Measurements from ENCODE around the gene ZNF648. TPM values are rescaled to one million over a fixed set of nuclear protein-coding genes. Genes with fewer than 3 reads are reported as not detected.
"Not testable (repeated sequence)": the region's sequence is repeated elsewhere in the genome, so short reads cannot be mapped to it uniquely, and the experiment has no call there.

ZNF648 gene
- total and polyA plus RNA-seq, 2 of the 4 experiments (the other 2 are of a cell fraction) = not detected

DNA sequence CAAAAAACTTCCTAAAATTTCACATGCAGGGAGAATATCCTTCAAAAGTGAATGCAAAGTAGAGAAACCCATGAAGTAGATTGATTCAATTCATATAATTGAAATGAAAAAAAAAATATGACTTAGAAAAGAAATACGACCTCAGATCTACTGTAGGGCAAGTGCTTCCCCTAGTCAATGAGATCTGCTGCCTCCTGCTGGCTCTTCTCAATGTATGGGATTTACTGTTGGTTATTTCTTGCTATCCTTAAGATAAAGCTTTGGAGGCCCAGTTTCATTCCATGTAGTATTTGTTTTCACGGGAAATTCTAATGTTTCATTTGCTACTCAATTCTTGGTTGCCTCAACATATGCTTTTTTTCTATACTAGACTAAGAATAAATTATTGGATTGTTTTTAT lies 46.2 kb downstream of the ZNF648 start:
- CTCF ChIA-PET = no interaction called here

DNA sequence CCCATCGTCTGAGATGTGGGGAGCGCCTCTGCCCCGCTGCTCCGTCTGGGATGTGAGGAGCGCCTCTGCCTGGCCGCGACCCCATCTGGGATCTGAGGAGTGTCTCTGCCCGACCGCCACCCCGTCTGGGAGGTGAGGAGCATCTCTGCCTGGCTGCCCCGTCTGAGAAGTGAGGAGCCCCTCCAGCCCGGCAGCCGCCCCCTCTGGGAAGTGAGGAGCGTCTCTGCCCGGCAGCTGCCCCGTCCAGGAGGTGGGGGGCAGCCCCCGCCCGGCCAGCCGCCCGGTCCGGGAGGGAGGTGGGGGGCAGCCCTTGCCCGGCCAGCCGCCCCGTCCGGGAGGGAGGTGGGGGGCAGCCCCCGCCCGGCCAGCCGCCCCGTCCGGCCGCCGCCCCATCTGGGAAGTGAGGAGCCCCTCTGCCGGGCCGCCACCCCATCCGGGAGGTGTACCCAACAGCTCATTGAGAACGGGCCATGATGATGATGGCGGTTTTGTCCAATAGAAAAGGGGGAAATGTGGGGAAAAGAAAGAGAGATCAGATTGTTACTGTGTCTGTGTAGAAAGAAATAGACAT lies 50.6 kb downstream of the ZNF648 start:
- H3K4me1 ChIP-seq (ENCODE audit: control insufficient read depth, insufficient read depth, low read length); H3K4me2 ChIP-seq (ENCODE audit: low read depth, low read length); H2BK5ac ChIP-seq (ENCODE audit: low read depth, low read length, poor library complexity, severe bottlenecking); H3K9ac ChIP-seq (ENCODE audit: low read depth, low read length); intact Hi-C loops (cut with micrococcal nuclease); H3K4me3 ChIP-seq (ENCODE audit: insufficient read depth, low read depth, low read length); H2BK15ac ChIP-seq (ENCODE audit: low read depth, low read length); H2AFZ ChIP-seq (replicated peaks; ENCODE audit: low read length, poor library complexity); H2BK120ac ChIP-seq (ENCODE audit: low read depth, low read length); H3K79me1 ChIP-seq (ENCODE audit: low read depth in 1 of 2, low read length in 2 of 2); POLR2A ChIA-PET (ENCODE audit: unreplicated experiment); BruUV-seq (replicated peaks); H3K9me3 ChIP-seq (ENCODE audit: control insufficient read depth, insufficient read depth, low read length); dilution Hi-C loops (cut with HindIII; ENCODE audit: low sequenced_read_pairs, unreplicated experiment); H3K9me1 ChIP-seq (ENCODE audit: insufficient read depth, low read length); H3K14ac ChIP-seq (replicated peaks; ENCODE audit: low read depth, low read length); H2AK5ac ChIP-seq (ENCODE audit: low read depth, low read length); H4K91ac ChIP-seq (ENCODE audit: insufficient read depth, low read depth, low read length); in situ Hi-C loops (cut with MboI; ENCODE audit: low sequenced_read_pairs); H3K27me3 ChIP-seq (ENCODE audit: control insufficient read depth, insufficient read depth, low read length); H3K4ac ChIP-seq (ENCODE audit: low read depth, low read length); H3K23ac ChIP-seq (ENCODE audit: low read depth, low read length); H3K56ac ChIP-seq (ENCODE audit: extremely low read depth, insufficient read depth, low read length); H4K5ac ChIP-seq (ENCODE audit: low read depth, low read length); H3K18ac ChIP-seq (ENCODE audit: low read depth, low read length); DNase-seq; H2BK20ac ChIP-seq (ENCODE audit: low read depth, low read length); ATAC-seq (ENCODE audit: low read depth); H3K27ac ChIP-seq (ENCODE audit: insufficient read depth, low read length); CTCF ChIA-PET; H2AK9ac ChIP-seq (replicated peaks; ENCODE audit: low read depth, low read length, poor library complexity); H4K20me1 ChIP-seq (ENCODE audit: insufficient read depth, low read length); H4K8ac ChIP-seq (ENCODE audit: low read depth in 2 of 2, low read length in 2 of 2); H3K36me3 ChIP-seq (ENCODE audit: control insufficient read depth, insufficient read depth, low read length): not testable (repeated sequence)
- 94% methylated on average over 7 of the region's 37 CpGs; no CpG with 5 or more reads in 1 of the 2 experiments for WGBS, 2 experiments (ENCODE audit: extremely low coverage in 2 of 2, insufficient read length in 1 of 2)

More for the DNA sequence above, 46.2 kb downstream of the ZNF648 start:
- Histone ChIP-seq H3K23ac (ENCODE audit: low read depth, low read length) (no peak overlapping the region), H2BK15ac (ENCODE audit: low read depth, low read length) (no peak overlapping the region), H3K4me3 (ENCODE audit: insufficient read depth, low read depth, low read length) (no peak overlapping the region), H2AFZ (replicated peaks; ENCODE audit: low read length, poor library complexity) (no peak overlapping the region), H3K4me1 (ENCODE audit: control insufficient read depth, insufficient read depth, low read length) (no peaks in the 10 kb centered on the region), H4K8ac (ENCODE audit: low read depth in 2 of 2, low read length in 2 of 2) (no peak overlapping the region), H3K9me1 (ENCODE audit: insufficient read depth, low read length) (no peaks in the 10 kb centered on the region), H3K27me3 (ENCODE audit: control insufficient read depth, insufficient read depth, low read length) (no peaks in the 10 kb centered on the region), H3K14ac (replicated peaks; ENCODE audit: low read depth, low read length) (no peak overlapping the region), H3K4me2 (ENCODE audit: low read depth, low read length) (no peak overlapping the region), H3K9me3 (ENCODE audit: control insufficient read depth, insufficient read depth, low read length) (peaks cover 3% of the 10 kb centered on the region; the same call in 1 of the 2 replicates), H3K56ac (ENCODE audit: extremely low read depth, insufficient read depth, low read length) (no peak overlapping the region), H4K20me1 (ENCODE audit: insufficient read depth, low read length) (no peaks in the 10 kb centered on the region), H4K91ac (ENCODE audit: insufficient read depth, low read depth, low read length) (no peak overlapping the region), H3K9ac (ENCODE audit: low read depth, low read length) (no peak overlapping the region), H3K18ac (ENCODE audit: low read depth, low read length) (no peak overlapping the region), H2BK120ac (ENCODE audit: low read depth, low read length) (no peak overlapping the region), H2AK5ac (ENCODE audit: low read depth, low read length) (no peak overlapping the region), H3K27ac (ENCODE audit: insufficient read depth, low read length) (no peak overlapping the region), H2AK9ac (replicated peaks; ENCODE audit: low read depth, low read length, poor library complexity) (no peak overlapping the region), H2BK5ac (ENCODE audit: low read depth, low read length, poor library complexity, severe bottlenecking) (no peak overlapping the region), H3K36me3 (ENCODE audit: control insufficient read depth, insufficient read depth, low read length) (no peaks in the 10 kb centered on the region), H2BK20ac (ENCODE audit: low read depth, low read length) (no peak overlapping the region), H4K5ac (ENCODE audit: low read depth, low read length) (no peak overlapping the region), H3K4ac (ENCODE audit: low read depth, low read length) (no peak overlapping the region), H3K79me1 (ENCODE audit: low read depth in 1 of 2, low read length in 2 of 2) (no peaks in the 10 kb centered on the region)
- POLR2A ChIA-PET (ENCODE audit: unreplicated experiment) = no interaction called here
- no peak for DNase-seq
- no peak for ATAC-seq (ENCODE audit: low read depth)
- dilution Hi-C loops (cut with HindIII; ENCODE audit: low sequenced_read_pairs, unreplicated experiment) = no loop called here
- WGBS, 2 experiments (ENCODE audit: extremely low coverage in 2 of 2, insufficient read length in 1 of 2) = no CpG with 5 or more reads among the region's 2 CpGs
- intact Hi-C loops (cut with micrococcal nuclease) = no loop called here
- no peak for TF ChIP-seq MAZ (IDR thresholded peaks at IDR 0.05; ENCODE audit: borderline replicate concordance, low read depth, low read length)
- TF ChIP-seq, protein P1, sequence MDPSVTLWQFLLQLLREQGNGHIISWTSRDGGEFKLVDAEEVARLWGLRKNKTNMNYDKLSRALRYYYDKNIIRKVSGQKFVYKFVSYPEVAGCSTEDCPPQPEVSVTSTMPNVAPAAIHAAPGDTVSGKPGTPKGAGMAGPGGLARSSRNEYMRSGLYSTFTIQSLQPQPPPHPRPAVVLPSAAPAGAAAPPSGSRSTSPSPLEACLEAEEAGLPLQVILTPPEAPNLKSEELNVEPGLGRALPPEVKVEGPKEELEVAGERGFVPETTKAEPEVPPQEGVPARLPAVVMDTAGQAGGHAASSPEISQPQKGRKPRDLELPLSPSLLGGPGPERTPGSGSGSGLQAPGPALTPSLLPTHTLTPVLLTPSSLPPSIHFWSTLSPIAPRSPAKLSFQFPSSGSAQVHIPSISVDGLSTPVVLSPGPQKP (IDR thresholded peaks at IDR 0.05; ENCODE audit: borderline replicate concordance, low read depth, low read length) = no peak
- TF ChIP-seq, protein P2, sequence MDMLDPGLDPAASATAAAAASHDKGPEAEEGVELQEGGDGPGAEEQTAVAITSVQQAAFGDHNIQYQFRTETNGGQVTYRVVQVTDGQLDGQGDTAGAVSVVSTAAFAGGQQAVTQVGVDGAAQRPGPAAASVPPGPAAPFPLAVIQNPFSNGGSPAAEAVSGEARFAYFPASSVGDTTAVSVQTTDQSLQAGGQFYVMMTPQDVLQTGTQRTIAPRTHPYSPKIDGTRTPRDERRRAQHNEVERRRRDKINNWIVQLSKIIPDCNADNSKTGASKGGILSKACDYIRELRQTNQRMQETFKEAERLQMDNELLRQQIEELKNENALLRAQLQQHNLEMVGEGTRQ (IDR thresholded peaks at IDR 0.05; ENCODE audit: low read depth, low read length) = no peak
- no peak for TF ChIP-seq CHD1 (IDR thresholded peaks at IDR 0.05; ENCODE audit: low read depth, low read length)
- TF ChIP-seq SMC3 (IDR thresholded peaks at IDR 0.05; ENCODE audit: low read depth, low read length) = no peak
- TF ChIP-seq RFX5 (IDR thresholded peaks at IDR 0.05; ENCODE audit: low read depth, low read length) = no peak
- no peak for TF ChIP-seq BHLHE40 (IDR thresholded peaks at IDR 0.05; ENCODE audit: low read depth, low read length)
- TF ChIP-seq MAFK (IDR thresholded peaks at IDR 0.05; ENCODE audit: low read depth, low read length) = no peak
- TF ChIP-seq FOS (IDR thresholded peaks at IDR 0.05; ENCODE audit: low read depth, low read length) = no peak
- TF ChIP-seq NFE2L2 (IDR thresholded peaks at IDR 0.05; ENCODE audit: low read depth, low read length) = no peak
- in situ Hi-C loops (cut with MboI; ENCODE audit: low sequenced_read_pairs) = no loop called here
- no TSS peak for BruUV-seq (replicated peaks)
